ENCODE results near the gene LRP2.

Gene LRP2

GRCh38 chr2:169107645-169108044, 254.7 kb downstream of the LRP2 start:
- H4K20me1 ChIP-seq (ENCODE audit: insufficient read depth, low read length), result no peaks in the 10 kb centered on the region
- no peak for DNase-seq
- no peaks in the 10 kb centered on the region for H3K9me3 ChIP-seq (ENCODE audit: insufficient read depth, low read length, severe bottlenecking)
- no peak overlapping the region for H2AFZ ChIP-seq (ENCODE audit: low read depth, low read length)
- TF ChIP-seq CTCF (IDR thresholded peaks at IDR 0.05; ENCODE audit: borderline replicate concordance, extremely low read depth, low read length, poor library complexity, severe bottlenecking) (no peak), EZH2 (IDR thresholded peaks at IDR 0.05; ENCODE audit: borderline replicate concordance, low read depth, low read length, severe bottlenecking) (no peak)
- no peaks in the 10 kb centered on the region for H3K36me3 ChIP-seq (ENCODE audit: insufficient read depth, low read length)
- H3K4me3 ChIP-seq (ENCODE audit: low read depth in 1 of 2, low read length in 2 of 2), result no peak overlapping the region
- H3K9ac ChIP-seq (ENCODE audit: low read depth, low read length), result no peak overlapping the region
- peaks cover 17% of the 10 kb centered on the region for H3K27me3 ChIP-seq (ENCODE audit: insufficient read depth, low read length, poor library complexity)
- H3K4me2 ChIP-seq (ENCODE audit: insufficient read depth, low read length), result no peak overlapping the region
- no peaks in the 10 kb centered on the region for H3K79me2 ChIP-seq (ENCODE audit: insufficient read depth, low read length)
- H3K27ac ChIP-seq (ENCODE audit: low read length), result no peak overlapping the region
- no peaks in the 10 kb centered on the region for H3K4me1 ChIP-seq (ENCODE audit: insufficient read depth, low read length)
- no peak for ATAC-seq (ENCODE audit: insufficient read depth, low read depth)

- Histone ChIP-seq H3K79me2 (ENCODE audit: insufficient read depth, low read length) (no peaks in the 10 kb centered on the region), H3K36me3 (ENCODE audit: insufficient read depth, low read length) (no peaks in the 10 kb centered on the region), H4K20me1 (ENCODE audit: insufficient read depth, low read length) (no peaks in the 10 kb centered on the region), H3K4me1 (ENCODE audit: insufficient read depth, low read length) (no peaks in the 10 kb centered on the region), H3K27ac (ENCODE audit: low read length) (no peak overlapping the region), H2AFZ (ENCODE audit: low read depth, low read length) (no peak overlapping the region), H3K9ac (ENCODE audit: low read depth, low read length) (no peak overlapping the region), H3K4me3 (ENCODE audit: low read depth in 1 of 2, low read length in 2 of 2) (no peak overlapping the region), H3K9me3 (ENCODE audit: insufficient read depth, low read length, severe bottlenecking) (no peaks in the 10 kb centered on the region), H3K4me2 (ENCODE audit: insufficient read depth, low read length) (no peak overlapping the region), H3K27me3 (ENCODE audit: insufficient read depth, low read length, poor library complexity) (peaks cover 17% of the 10 kb centered on the region)
- DNase-seq (no peak), ATAC-seq (ENCODE audit: insufficient read depth, low read depth) (no peak)
- no peak for TF ChIP-seq CTCF (IDR thresholded peaks at IDR 0.05; ENCODE audit: borderline replicate concordance, extremely low read depth, low read length, poor library complexity, severe bottlenecking)
- TF ChIP-seq EZH2 (IDR thresholded peaks at IDR 0.05; ENCODE audit: borderline replicate concordance, low read depth, low read length, severe bottlenecking), result no peak
These were observed 255.5 kb downstream of the LRP2 start for GRCh38 chr2:169106563-169107545.

GRCh38 chr2:169106134-169106533, 256.2 kb downstream of the LRP2 start:
- Histone ChIP-seq H4K20me1 (ENCODE audit: insufficient read depth, low read length) (no peaks in the 10 kb centered on the region), H2AFZ (ENCODE audit: low read depth, low read length) (no peak overlapping the region), H3K9me3 (ENCODE audit: insufficient read depth, low read length, severe bottlenecking) (no peaks in the 10 kb centered on the region), H3K27ac (ENCODE audit: low read length) (no peak overlapping the region), H3K4me3 (ENCODE audit: low read depth in 1 of 2, low read length in 2 of 2) (no peak overlapping the region), H3K27me3 (ENCODE audit: insufficient read depth, low read length, poor library complexity) (peaks cover 14% of the 10 kb centered on the region), H3K4me2 (ENCODE audit: insufficient read depth, low read length) (no peak overlapping the region), H3K9ac (ENCODE audit: low read depth, low read length) (no peak overlapping the region), H3K79me2 (ENCODE audit: insufficient read depth, low read length) (no peaks in the 10 kb centered on the region), H3K36me3 (ENCODE audit: insufficient read depth, low read length) (no peaks in the 10 kb centered on the region), H3K4me1 (ENCODE audit: insufficient read depth, low read length) (no peaks in the 10 kb centered on the region)
- TF ChIP-seq CTCF (IDR thresholded peaks at IDR 0.05; ENCODE audit: borderline replicate concordance, extremely low read depth, low read length, poor library complexity, severe bottlenecking) (no peak), EZH2 (IDR thresholded peaks at IDR 0.05; ENCODE audit: borderline replicate concordance, low read depth, low read length, severe bottlenecking) (no peak)
- ATAC-seq (ENCODE audit: insufficient read depth, low read depth) (no peak), DNase-seq (no peak)

All from DND-41 (cell line).